ENCODE results near the gene EIF3B. TPM values are rescaled to one million over a fixed set of nuclear protein-coding genes. Genes with fewer than 3 reads are reported as not detected.

Gene EIF3B
- total and polyA plus RNA-seq, 4 donors: 27.4 to 98.8 (median 60.8) TPM

DNA sequence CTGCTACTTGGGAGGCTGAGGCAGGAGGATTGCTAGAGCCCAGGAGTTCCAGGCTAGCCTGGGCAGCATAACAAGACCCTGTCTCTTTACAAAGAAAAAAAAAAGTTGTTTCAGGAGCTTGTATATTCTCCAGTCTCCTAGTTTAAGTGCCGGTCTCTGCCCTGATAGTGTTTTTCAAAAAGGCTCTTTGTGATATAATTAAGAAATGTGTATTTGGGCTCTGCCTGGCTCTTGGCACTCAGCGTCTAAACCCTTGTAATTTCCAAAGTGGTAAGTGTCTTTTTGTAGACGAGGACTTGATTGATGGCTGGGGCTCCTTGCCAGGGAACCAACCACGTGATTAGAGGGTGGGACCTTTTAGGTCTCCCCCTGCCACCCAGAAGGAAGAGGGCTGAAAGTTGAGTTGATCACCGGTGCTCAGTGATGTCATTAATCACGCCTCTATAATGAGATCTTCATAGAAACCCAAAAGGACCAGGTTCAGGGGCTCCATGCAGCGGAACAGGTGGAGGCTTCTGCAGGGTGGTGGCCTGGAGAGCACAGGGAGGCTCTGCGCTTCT is 4.4 kb downstream of the EIF3B start:
- Histone ChIP-seq H3K4me3 (ENCODE audit: low read depth in 1 of 3, low read length in 3 of 3) (no peak overlapping the region), H3K36me3 (ENCODE audit: control insufficient read depth in 4 of 4, insufficient read depth in 3 of 4, low read depth in 1 of 4, low read length in 3 of 4) (peaks cover 14 to 32% (median 20%) of the 10 kb centered on the region in 4 donors), H3K4me1 (ENCODE audit: control insufficient read depth in 4 of 4, insufficient read depth in 4 of 4, low read length in 3 of 4) (peaks cover 6 to 21% (median 17%) of the 10 kb centered on the region in 4 donors), H3K27ac (ENCODE audit: low read depth in 1 of 2, low read length in 2 of 2) (no peak overlapping the region), H3K9me3 (ENCODE audit: control insufficient read depth in 4 of 4, low read length in 3 of 4) (no peaks in the 10 kb centered on the region), H3K9ac (ENCODE audit: low read depth in 1 of 2, low read length in 2 of 2) (no peak overlapping the region), H3K27me3 (ENCODE audit: control insufficient read depth in 4 of 4, insufficient read depth in 4 of 4, low read length in 3 of 4) (no peaks in the 10 kb centered on the region)
- WGBS: 84% methylated on average over 8 of the region's 8 CpGs
- no peak for DNase-seq (ENCODE audit: low spot score)
- TF ChIP-seq, protein P1, sequence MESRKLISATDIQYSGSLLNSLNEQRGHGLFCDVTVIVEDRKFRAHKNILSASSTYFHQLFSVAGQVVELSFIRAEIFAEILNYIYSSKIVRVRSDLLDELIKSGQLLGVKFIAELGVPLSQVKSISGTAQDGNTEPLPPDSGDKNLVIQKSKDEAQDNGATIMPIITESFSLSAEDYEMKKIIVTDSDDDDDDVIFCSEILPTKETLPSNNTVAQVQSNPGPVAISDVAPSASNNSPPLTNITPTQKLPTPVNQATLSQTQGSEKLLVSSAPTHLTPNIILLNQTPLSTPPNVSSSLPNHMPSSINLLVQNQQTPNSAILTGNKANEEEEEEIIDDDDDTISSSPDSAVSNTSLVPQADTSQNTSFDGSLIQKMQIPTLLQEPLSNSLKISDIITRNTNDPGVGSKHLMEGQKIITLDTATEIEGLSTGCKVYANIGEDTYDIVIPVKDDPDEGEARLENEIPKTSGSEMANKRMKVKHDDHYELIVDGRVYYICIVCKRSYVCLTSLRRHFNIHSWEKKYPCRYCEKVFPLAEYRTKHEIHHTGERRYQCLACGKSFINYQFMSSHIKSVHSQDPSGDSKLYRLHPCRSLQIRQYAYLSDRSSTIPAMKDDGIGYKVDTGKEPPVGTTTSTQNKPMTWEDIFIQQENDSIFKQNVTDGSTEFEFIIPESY (IDR thresholded peaks at IDR 0.05): no peak
- TF ChIP-seq TAF1 (conservative IDR thresholded peaks at IDR 0.05): no peak
- TF ChIP-seq NR2F2 (IDR thresholded peaks at IDR 0.05): no peak
- no peak for TF ChIP-seq RAD21 (IDR thresholded peaks at IDR 0.05)
- TF ChIP-seq JUND (IDR thresholded peaks at IDR 0.05): no peak
- TF ChIP-seq, protein P2, sequence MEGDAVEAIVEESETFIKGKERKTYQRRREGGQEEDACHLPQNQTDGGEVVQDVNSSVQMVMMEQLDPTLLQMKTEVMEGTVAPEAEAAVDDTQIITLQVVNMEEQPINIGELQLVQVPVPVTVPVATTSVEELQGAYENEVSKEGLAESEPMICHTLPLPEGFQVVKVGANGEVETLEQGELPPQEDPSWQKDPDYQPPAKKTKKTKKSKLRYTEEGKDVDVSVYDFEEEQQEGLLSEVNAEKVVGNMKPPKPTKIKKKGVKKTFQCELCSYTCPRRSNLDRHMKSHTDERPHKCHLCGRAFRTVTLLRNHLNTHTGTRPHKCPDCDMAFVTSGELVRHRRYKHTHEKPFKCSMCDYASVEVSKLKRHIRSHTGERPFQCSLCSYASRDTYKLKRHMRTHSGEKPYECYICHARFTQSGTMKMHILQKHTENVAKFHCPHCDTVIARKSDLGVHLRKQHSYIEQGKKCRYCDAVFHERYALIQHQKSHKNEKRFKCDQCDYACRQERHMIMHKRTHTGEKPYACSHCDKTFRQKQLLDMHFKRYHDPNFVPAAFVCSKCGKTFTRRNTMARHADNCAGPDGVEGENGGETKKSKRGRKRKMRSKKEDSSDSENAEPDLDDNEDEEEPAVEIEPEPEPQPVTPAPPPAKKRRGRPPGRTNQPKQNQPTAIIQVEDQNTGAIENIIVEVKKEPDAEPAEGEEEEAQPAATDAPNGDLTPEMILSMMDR (IDR thresholded peaks at IDR 0.05; ENCODE audit: low read depth, low read length, missing input control): no peak
- TF ChIP-seq RXRA (IDR thresholded peaks at IDR 0.05): no peak
- TF ChIP-seq, protein P3, sequence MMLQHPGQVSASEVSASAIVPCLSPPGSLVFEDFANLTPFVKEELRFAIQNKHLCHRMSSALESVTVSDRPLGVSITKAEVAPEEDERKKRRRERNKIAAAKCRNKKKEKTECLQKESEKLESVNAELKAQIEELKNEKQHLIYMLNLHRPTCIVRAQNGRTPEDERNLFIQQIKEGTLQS (IDR thresholded peaks at IDR 0.05): no peak
- no peak for TF ChIP-seq GABPA (IDR thresholded peaks at IDR 0.05 in 1 of 2, conservative IDR thresholded peaks at IDR 0.05 in 1 of 2)
- no peak for TF ChIP-seq EGR1 (IDR thresholded peaks at IDR 0.05; ENCODE audit: low read depth in 2 of 2)
- TF ChIP-seq HNF4G (IDR thresholded peaks at IDR 0.05): no peak
- no peak for TF ChIP-seq HNF4A (conservative IDR thresholded peaks at IDR 0.05)
- no peak for TF ChIP-seq SP1 (IDR thresholded peaks at IDR 0.05)
- TF ChIP-seq, protein P4, sequence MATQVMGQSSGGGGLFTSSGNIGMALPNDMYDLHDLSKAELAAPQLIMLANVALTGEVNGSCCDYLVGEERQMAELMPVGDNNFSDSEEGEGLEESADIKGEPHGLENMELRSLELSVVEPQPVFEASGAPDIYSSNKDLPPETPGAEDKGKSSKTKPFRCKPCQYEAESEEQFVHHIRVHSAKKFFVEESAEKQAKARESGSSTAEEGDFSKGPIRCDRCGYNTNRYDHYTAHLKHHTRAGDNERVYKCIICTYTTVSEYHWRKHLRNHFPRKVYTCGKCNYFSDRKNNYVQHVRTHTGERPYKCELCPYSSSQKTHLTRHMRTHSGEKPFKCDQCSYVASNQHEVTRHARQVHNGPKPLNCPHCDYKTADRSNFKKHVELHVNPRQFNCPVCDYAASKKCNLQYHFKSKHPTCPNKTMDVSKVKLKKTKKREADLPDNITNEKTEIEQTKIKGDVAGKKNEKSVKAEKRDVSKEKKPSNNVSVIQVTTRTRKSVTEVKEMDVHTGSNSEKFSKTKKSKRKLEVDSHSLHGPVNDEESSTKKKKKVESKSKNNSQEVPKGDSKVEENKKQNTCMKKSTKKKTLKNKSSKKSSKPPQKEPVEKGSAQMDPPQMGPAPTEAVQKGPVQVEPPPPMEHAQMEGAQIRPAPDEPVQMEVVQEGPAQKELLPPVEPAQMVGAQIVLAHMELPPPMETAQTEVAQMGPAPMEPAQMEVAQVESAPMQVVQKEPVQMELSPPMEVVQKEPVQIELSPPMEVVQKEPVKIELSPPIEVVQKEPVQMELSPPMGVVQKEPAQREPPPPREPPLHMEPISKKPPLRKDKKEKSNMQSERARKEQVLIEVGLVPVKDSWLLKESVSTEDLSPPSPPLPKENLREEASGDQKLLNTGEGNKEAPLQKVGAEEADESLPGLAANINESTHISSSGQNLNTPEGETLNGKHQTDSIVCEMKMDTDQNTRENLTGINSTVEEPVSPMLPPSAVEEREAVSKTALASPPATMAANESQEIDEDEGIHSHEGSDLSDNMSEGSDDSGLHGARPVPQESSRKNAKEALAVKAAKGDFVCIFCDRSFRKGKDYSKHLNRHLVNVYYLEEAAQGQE (IDR thresholded peaks at IDR 0.05): no peak

DNA sequence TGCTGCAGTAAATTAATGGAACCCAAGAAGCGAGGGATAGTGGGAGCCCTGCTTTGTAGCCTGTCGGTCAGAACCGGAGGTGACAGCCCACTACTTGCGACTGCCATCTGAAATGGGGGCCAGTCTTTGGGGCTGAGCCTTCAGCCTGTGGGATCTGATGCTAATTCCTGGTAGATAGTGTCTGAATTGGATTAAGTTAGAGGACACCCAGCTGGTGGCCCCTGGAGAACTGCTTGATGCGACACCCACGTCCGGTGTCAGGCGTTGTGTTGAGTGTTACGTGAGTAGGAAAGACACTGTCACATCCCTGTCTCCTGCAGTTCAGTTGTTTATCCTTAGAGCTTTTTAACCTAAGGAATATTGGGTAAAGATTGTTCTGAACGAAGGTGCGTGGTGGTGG is 5.0 kb downstream of the EIF3B start:
- no peak for DNase-seq (ENCODE audit: low spot score)
- peaks cover 19 to 38% (median 25%) of the 10 kb centered on the region in 4 donors for H3K36me3 ChIP-seq (ENCODE audit: control insufficient read depth in 4 of 4, insufficient read depth in 3 of 4, low read depth in 1 of 4, low read length in 3 of 4)
- no peak overlapping the region for H3K27ac ChIP-seq (ENCODE audit: low read depth in 1 of 2, low read length in 2 of 2)
- H3K9ac ChIP-seq (ENCODE audit: low read depth in 1 of 2, low read length in 2 of 2): no peak overlapping the region
- H3K4me3 ChIP-seq (ENCODE audit: low read depth in 1 of 3, low read length in 3 of 3): no peak overlapping the region
- no peaks in the 10 kb centered on the region for H3K27me3 ChIP-seq (ENCODE audit: control insufficient read depth in 4 of 4, insufficient read depth in 4 of 4, low read length in 3 of 4)
- no peaks in the 10 kb centered on the region for H3K9me3 ChIP-seq (ENCODE audit: control insufficient read depth in 4 of 4, low read length in 3 of 4)
- WGBS: 88% methylated on average over 11 of the region's 11 CpGs
- peaks cover 6 to 21% (median 17%) of the 10 kb centered on the region in 4 donors for H3K4me1 ChIP-seq (ENCODE audit: control insufficient read depth in 4 of 4, insufficient read depth in 4 of 4, low read length in 3 of 4)
- TF ChIP-seq RXRA (IDR thresholded peaks at IDR 0.05) (no peak), TAF1 (conservative IDR thresholded peaks at IDR 0.05) (no peak), FOXA2 (IDR thresholded peaks at IDR 0.05) (no peak), FOXA1 (IDR thresholded peaks at IDR 0.05) (no peak), RAD21 (IDR thresholded peaks at IDR 0.05) (no peak), YY1 (IDR thresholded peaks at IDR 0.05) (no peak), JUND (IDR thresholded peaks at IDR 0.05) (no peak), HNF4A (conservative IDR thresholded peaks at IDR 0.05) (no peak), SP1 (IDR thresholded peaks at IDR 0.05) (no peak)
- TF ChIP-seq, protein P3 (IDR thresholded peaks at IDR 0.05): no peak
- TF ChIP-seq, protein P2 (IDR thresholded peaks at IDR 0.05; ENCODE audit: low read depth, low read length, missing input control): no peak
- TF ChIP-seq, protein P1 (IDR thresholded peaks at IDR 0.05): no peak

All from liver (tissue), 9 donors.